ENCODE measurements around the gene DPAGT1. TPM values are rescaled to one million over a fixed set of nuclear protein-coding genes. Genes with fewer than 3 reads are reported as not detected.

DPAGT1 gene
- total RNA-seq, 2 experiments from 2014 or later = 31.7 to 83.4 TPM

DNA sequence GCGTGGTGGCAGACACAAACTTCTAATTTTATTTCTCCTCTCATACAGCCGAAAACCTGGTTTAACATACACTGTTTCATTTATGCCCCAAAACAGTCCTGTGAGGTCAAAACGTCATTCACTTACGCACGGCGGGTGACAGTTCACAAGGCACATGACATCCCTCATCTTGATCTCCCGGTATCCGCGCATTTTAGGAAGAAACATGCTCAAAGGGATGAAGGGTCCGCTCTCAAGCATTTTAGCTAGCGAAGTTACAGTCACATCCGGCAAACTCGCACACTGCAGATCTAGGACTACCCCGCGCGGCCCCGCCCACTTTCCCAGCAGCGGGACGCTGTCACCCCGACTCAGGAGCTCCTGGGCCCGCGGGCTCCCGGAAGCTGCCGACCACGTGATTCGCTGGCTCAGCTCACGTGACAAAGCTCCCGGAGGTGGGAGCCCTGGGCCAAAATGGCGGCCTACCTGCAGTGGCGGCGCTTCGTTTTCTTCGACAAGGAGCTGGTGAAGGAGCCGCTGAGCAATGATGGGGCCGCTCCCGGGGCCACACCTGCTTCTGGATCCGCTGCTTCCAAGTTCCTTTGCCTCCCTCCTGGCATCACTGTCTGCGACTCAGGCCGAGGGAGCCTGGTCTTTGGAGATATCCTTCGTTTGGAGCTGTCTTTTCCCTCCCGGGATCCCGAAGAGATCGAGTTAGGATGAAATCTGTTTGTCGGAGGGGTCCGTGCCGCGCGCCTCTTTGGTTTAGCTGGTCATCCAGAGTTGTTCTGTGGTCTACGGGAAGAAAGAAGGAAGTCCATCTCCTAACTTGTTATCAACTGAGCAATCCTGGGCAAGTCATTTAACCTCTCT is 34.1 kb downstream of the DPAGT1 start, which contains the start of gene VPS11:
Gene VPS11 (plus strand): TSS at position 448 of the 852 bp plus-strand sequence. CDS start 6 bp downstream, at position 454.
- ChIA-PET POLR2A (interaction anchor here (0.5 to 3.0 kb wide), 17 partner anchors 10 to 162 kb away, joined by 3 to 22 read pairs (median 4); partner anchors contain the start of genes CENATAC, DPAGT1 and HMBS), CTCF (ENCODE audit: unreplicated experiment) (no interaction called here)
- no peaks in the 10 kb centered on the region for H3K9me3 ChIP-seq (ENCODE audit: low read length)
- peaks cover 24% of the 10 kb centered on the region for H3K36me3 ChIP-seq (ENCODE audit: insufficient read depth, low read length)
- H3K9me2 ChIP-seq (ENCODE audit: insufficient read depth, low read length) = no peaks in the 10 kb centered on the region
- H3K4me1 ChIP-seq (ENCODE audit: insufficient read depth, low read length, poor library complexity, severe bottlenecking) = peaks cover 23% of the 10 kb centered on the region
- H3K4me2 ChIP-seq (ENCODE audit: low read length) = peak within 1 kb of the TSS; percentile 88
- peak; percentile 98 for DNase-seq (ENCODE audit: low spot score)
- peak within 1 kb of the TSS; percentile 75 for H3K27ac ChIP-seq (ENCODE audit: low read depth, low read length, poor library complexity, severe bottlenecking)
- intact Hi-C loops (cut with micrococcal nuclease; ENCODE audit: unreplicated experiment) = loop anchor here (1.0 to 5.0 kb wide), 3 partner anchors 17 to 255 kb away; partner anchors contain the start of gene HMBS
- BruUV-seq (replicated peaks) = TSS peak; percentile 89
- H3K79me2 ChIP-seq (ENCODE audit: insufficient read depth, low read depth, low read length) = peaks cover 25% of the 10 kb centered on the region
- no peaks in the 10 kb centered on the region for H4K20me1 ChIP-seq (ENCODE audit: insufficient read depth, low read length)
- H2AFZ ChIP-seq (ENCODE audit: low read length) = peak within 1 kb of the TSS; percentile 90
- peak within 1 kb of the TSS; percentile 83 for H3K4me3 ChIP-seq (ENCODE audit: low read depth, low read length, poor library complexity, severe bottlenecking)
- TF ChIP-seq, protein P1, sequence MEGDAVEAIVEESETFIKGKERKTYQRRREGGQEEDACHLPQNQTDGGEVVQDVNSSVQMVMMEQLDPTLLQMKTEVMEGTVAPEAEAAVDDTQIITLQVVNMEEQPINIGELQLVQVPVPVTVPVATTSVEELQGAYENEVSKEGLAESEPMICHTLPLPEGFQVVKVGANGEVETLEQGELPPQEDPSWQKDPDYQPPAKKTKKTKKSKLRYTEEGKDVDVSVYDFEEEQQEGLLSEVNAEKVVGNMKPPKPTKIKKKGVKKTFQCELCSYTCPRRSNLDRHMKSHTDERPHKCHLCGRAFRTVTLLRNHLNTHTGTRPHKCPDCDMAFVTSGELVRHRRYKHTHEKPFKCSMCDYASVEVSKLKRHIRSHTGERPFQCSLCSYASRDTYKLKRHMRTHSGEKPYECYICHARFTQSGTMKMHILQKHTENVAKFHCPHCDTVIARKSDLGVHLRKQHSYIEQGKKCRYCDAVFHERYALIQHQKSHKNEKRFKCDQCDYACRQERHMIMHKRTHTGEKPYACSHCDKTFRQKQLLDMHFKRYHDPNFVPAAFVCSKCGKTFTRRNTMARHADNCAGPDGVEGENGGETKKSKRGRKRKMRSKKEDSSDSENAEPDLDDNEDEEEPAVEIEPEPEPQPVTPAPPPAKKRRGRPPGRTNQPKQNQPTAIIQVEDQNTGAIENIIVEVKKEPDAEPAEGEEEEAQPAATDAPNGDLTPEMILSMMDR (conservative IDR thresholded peaks at IDR 0.05; ENCODE audit: low read length) = no peak
- no peak for TF ChIP-seq EZH2phosphoT487 (IDR thresholded peaks at IDR 0.05; ENCODE audit: borderline replicate concordance, low read depth, low read length)

GRCh38 chr11:119065369-119065768 is 36.3 kb downstream of the DPAGT1 start:
- Histone ChIP-seq H3K36me3 (ENCODE audit: insufficient read depth, low read length) (peaks cover 7% of the 10 kb centered on the region; the same call in 1 of the 2 replicates), H3K79me2 (ENCODE audit: insufficient read depth, low read depth, low read length) (peaks cover 25% of the 10 kb centered on the region), H3K4me2 (ENCODE audit: low read length) (no peak overlapping the region; the same call in 1 of the 2 replicates), H3K9me3 (ENCODE audit: low read length) (no peaks in the 10 kb centered on the region), H4K20me1 (ENCODE audit: insufficient read depth, low read length) (no peaks in the 10 kb centered on the region), H3K4me3 (ENCODE audit: low read depth, low read length, poor library complexity, severe bottlenecking) (no peak overlapping the region), H3K9me2 (ENCODE audit: insufficient read depth, low read length) (no peaks in the 10 kb centered on the region), H2AFZ (ENCODE audit: low read length) (no peak overlapping the region), H3K27ac (ENCODE audit: low read depth, low read length, poor library complexity, severe bottlenecking) (no peak overlapping the region), H3K4me1 (ENCODE audit: insufficient read depth, low read length, poor library complexity, severe bottlenecking) (peaks cover 23% of the 10 kb centered on the region)
- CTCF ChIA-PET (ENCODE audit: unreplicated experiment) = interaction anchor here (1.0 kb wide), 1 partner anchor 18 kb away, joined by 4 read pairs; no protein-coding TSS in a partner anchor
- DNase-seq (ENCODE audit: low spot score) = peak; percentile 61
- intact Hi-C loops (cut with micrococcal nuclease; ENCODE audit: unreplicated experiment) = loop anchor here (1.0 to 5.0 kb wide), 2 partner anchors 35 to 257 kb away; no protein-coding TSS in a partner anchor
- no TSS peak for BruUV-seq (replicated peaks)
- TF ChIP-seq EZH2phosphoT487 (IDR thresholded peaks at IDR 0.05; ENCODE audit: borderline replicate concordance, low read depth, low read length) = no peak
- TF ChIP-seq, protein P1 (conservative IDR thresholded peaks at IDR 0.05; ENCODE audit: low read length) = peak; percentile 83
- POLR2A ChIA-PET = interaction anchor here (1.0 kb wide), 1 partner anchor 22 kb away, joined by 3 read pairs; no protein-coding TSS in a partner anchor
